Keratinocyte (primary cell): ENCODE measurements around the gene ATP11A.

Experiments used
- EZH2 ChIP-seq: IDR thresholded peaks from one replicate; pipeline ENCODE4 v1.6.1; 2012; ENCODE audit warnings: inconsistent platforms, mild to moderate bottlenecking, low read length, moderate library complexity
- TF ChIP-seq, protein P1 (sequence below), 3 experiments: IDR thresholded peaks in 1 of 3; conservative IDR thresholded peaks in 1 of 3; optimal IDR thresholded peaks in 1 of 3; 2 replicates in 2 of 3; 3 replicates in 1 of 3; pipeline versions ENCODE3 to v1.5.1; 2011; ENCODE audit warnings: low read length in 3 of 3, mild to moderate bottlenecking in 3 of 3, moderate library complexity in 2 of 3, control low read depth in 1 of 3, inconsistent platforms in 1 of 3; ENCODE audit not compliant: insufficient read depth in 2 of 3; ENCODE audit errors: extremely low read depth in 1 of 3

GRCh38 chr13:112880976-112881540 is 191.2 kb downstream of the ATP11A start:
- TF ChIP-seq, protein P1, sequence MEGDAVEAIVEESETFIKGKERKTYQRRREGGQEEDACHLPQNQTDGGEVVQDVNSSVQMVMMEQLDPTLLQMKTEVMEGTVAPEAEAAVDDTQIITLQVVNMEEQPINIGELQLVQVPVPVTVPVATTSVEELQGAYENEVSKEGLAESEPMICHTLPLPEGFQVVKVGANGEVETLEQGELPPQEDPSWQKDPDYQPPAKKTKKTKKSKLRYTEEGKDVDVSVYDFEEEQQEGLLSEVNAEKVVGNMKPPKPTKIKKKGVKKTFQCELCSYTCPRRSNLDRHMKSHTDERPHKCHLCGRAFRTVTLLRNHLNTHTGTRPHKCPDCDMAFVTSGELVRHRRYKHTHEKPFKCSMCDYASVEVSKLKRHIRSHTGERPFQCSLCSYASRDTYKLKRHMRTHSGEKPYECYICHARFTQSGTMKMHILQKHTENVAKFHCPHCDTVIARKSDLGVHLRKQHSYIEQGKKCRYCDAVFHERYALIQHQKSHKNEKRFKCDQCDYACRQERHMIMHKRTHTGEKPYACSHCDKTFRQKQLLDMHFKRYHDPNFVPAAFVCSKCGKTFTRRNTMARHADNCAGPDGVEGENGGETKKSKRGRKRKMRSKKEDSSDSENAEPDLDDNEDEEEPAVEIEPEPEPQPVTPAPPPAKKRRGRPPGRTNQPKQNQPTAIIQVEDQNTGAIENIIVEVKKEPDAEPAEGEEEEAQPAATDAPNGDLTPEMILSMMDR (optimal IDR thresholded peaks at IDR 0.05 in 1 of 3, IDR thresholded peaks at IDR 0.05 in 1 of 3, conservative IDR thresholded peaks at IDR 0.05 in 1 of 3; ENCODE audit: extremely low read depth in 1 of 3, insufficient read depth in 2 of 3, low read length in 3 of 3) = no peak
- TF ChIP-seq EZH2 = no peak
